HepG2 (cell line): ENCODE measurements around the gene CTSV. TPM values are rescaled to one million over a fixed set of nuclear protein-coding genes. Genes with fewer than 3 reads are reported as not detected.

Source experiments
- ATAC-seq: fragments of 200-7000 bp; cut with Tn5 transposase; 3 replicates; pipeline ENCODE4 v1.9.1; 2020; ENCODE audit warnings: mild to moderate bottlenecking, moderate library complexity
- Bru-seq: library from RNA; stranded (reverse); fragments of 400-500 nt; gene quantifications from one replicate; lab custom pipeline; 2021; lab: Mats Ljungman, UMichigan
- BruChase-seq, 2 experiments: library from RNA; stranded (reverse); fragments of 400-500 nt; gene quantifications; one replicate each; lab custom pipeline; 2021; lab: Mats Ljungman, UMichigan
- BruUV-seq: library from RNA; stranded (reverse); fragments of 400-500 nt; replicated peaks from 2 replicates; lab custom pipeline; 2021; lab: Mats Ljungman, UMichigan
- CTCF ChIA-PET: fragments of 300-600 bp; formaldehyde crosslinking; extraction: SDS; loops from one replicate; lab custom pipeline; 2021; ENCODE audit warnings: low total read pairs, inconsistent platforms, low intra/inter-chr PET ratio; lab: Yijun Ruan, JAX
- POLR2A ChIA-PET: fragments of 350-600 bp; sonication (Branson Sonifier 250); formaldehyde crosslinking; loops from one replicate; lab custom pipeline; 2020; ENCODE audit warnings: antibody characterized with exemption, inconsistent platforms; lab: Yijun Ruan, JAX
- DNase-seq: peaks from one replicate; pipeline ENCODE4 v3.0.0-alpha.2; 2015; ENCODE audit warnings: low spot score
- FAIRE-seq: peaks from 3 replicates; lab custom pipeline; 2011; peaks lifted over from hg19 to GRCh38; lab: Jason Lieb, UNC
- H2AFZ ChIP-seq: one replicate; pipeline ENCODE4 v1.6.1; 2011; ENCODE audit warnings: low read length, inconsistent platforms
- H3K27ac ChIP-seq: fragments of 300-600 bp; 3 replicates; pipeline ENCODE4 v1.8.0; 2011; ENCODE audit warnings: mixed run types, mild to moderate bottlenecking, mixed read lengths, low read length, inconsistent platforms; ENCODE audit not compliant: insufficient read depth; ENCODE audit errors: extremely low read length
- H3K27me3 ChIP-seq, 2 experiments: fragments of 200-600 bp in 1 of 2; 2 replicates in 1 of 2; 3 replicates in 1 of 2; pipeline versions ENCODE4 v1.6.0 to v1.8.0; 2011; ENCODE audit warnings: low read length in 2 of 2, mild to moderate bottlenecking in 2 of 2, moderate library complexity in 2 of 2, inconsistent platforms in 1 of 2; ENCODE audit not compliant: insufficient read depth in 2 of 2, control insufficient read depth in 1 of 2
- H3K36me3 ChIP-seq, 2 experiments: fragments of 200-600 bp in 1 of 2; replicated peaks in 1 of 2; 2 replicates in 1 of 2; 3 replicates in 1 of 2; pipeline versions ENCODE4 v1.5.1 to v1.8.0; 2011; ENCODE audit warnings: low read length in 2 of 2, inconsistent platforms in 1 of 2; ENCODE audit not compliant: insufficient read depth in 2 of 2, control insufficient read depth in 1 of 2
- H3K4me1 ChIP-seq: 2 replicates; pipeline ENCODE4 v1.5.1; 2012; ENCODE audit warnings: low read length, inconsistent platforms; ENCODE audit not compliant: insufficient read depth
- H3K4me2 ChIP-seq: 2 replicates; pipeline ENCODE4 v1.6.0; 2011; ENCODE audit warnings: low read depth, low read length, inconsistent platforms
- H3K4me3 ChIP-seq, 3 experiments: fragments of 200-600 bp in 1 of 3; sonication (generic), shearing (Covaris generic) in 1 of 3; replicated peaks in 1 of 3; 2 replicates each; pipeline ENCODE4 v1.5.1; 2011 to 2016; ENCODE audit warnings: low read length in 3 of 3, inconsistent platforms in 2 of 3, low read depth in 2 of 3, mild to moderate bottlenecking in 2 of 3, control low read depth in 1 of 3, mixed read lengths in 1 of 3; ENCODE audit not compliant: insufficient read depth in 1 of 3
- H3K79me2 ChIP-seq: one replicate; pipeline ENCODE4 v1.6.1; 2011; ENCODE audit warnings: low read length, inconsistent platforms; ENCODE audit not compliant: insufficient read depth
- H3K9ac ChIP-seq: 2 replicates; pipeline ENCODE4 v1.6.0; 2011; ENCODE audit warnings: mild to moderate bottlenecking, low read depth, low read length, inconsistent platforms; ENCODE audit not compliant: insufficient read depth
- H3K9me3 ChIP-seq: 2 replicates; pipeline ENCODE4 v1.5.1; 2012; ENCODE audit warnings: mild to moderate bottlenecking, low read length
- H4K20me1 ChIP-seq: 2 replicates; pipeline ENCODE4 v1.6.0; 2011; ENCODE audit warnings: inconsistent platforms, mild to moderate bottlenecking, low read length, moderate library complexity; ENCODE audit not compliant: insufficient read depth
- CREB1 ChIP-seq, 2 experiments: fragments of 450-650 bp in 1 of 2; IDR thresholded peaks; 2 replicates each; pipeline ENCODE4 v1.6.1; 2016 to 2017; ENCODE audit warnings: control low read depth in 1 of 2, mild to moderate bottlenecking in 1 of 2, missing compliant biosample characterization in 1 of 2, missing genetic modification characterization in 1 of 2
- KLF9 ChIP-seq: IDR thresholded peaks from 2 replicates; pipeline ENCODE4 v1.6.1; 2016; ENCODE audit warnings: low read depth
- MAZ ChIP-seq, 2 experiments: sonication (generic) in 1 of 2; formaldehyde crosslinking in 1 of 2; IDR thresholded peaks; 2 replicates each; pipeline versions ENCODE4 v1.5.0 to v1.6.1; 2012 to 2020; ENCODE audit warnings: low read depth in 2 of 2, mild to moderate bottlenecking in 2 of 2, borderline replicate concordance in 1 of 2, improper control_type of control experiment in 1 of 2, low read length in 1 of 2, missing genetic modification reagents in 1 of 2, moderate library complexity in 1 of 2
- MYC ChIP-seq: sonication (generic); formaldehyde crosslinking; IDR thresholded peaks from 2 replicates; pipeline ENCODE4 v1.9.0; 2021; ENCODE audit warnings: missing genetic modification reagents, borderline replicate concordance
- NR2F2 ChIP-seq: IDR thresholded peaks from 2 replicates; pipeline ENCODE4 v1.6.1; 2012; ENCODE audit warnings: low read depth, inconsistent platforms, borderline replicate concordance
- SSRP1 ChIP-seq: IDR thresholded peaks from 2 replicates; pipeline ENCODE4 v1.6.1; 2016; ENCODE audit warnings: control low read depth
- TEAD3 ChIP-seq: optimal IDR thresholded peaks from 2 replicates; pipeline ENCODE3; 2016; ENCODE audit warnings: borderline replicate concordance
- ZNF143 ChIP-seq: sonication (generic); formaldehyde crosslinking; IDR thresholded peaks from 2 replicates; pipeline ENCODE4 v1.4.0; 2020; ENCODE audit warnings: missing genetic modification reagents
- ZNF451 ChIP-seq: sonication (generic); formaldehyde crosslinking; IDR thresholded peaks from 2 replicates; pipeline ENCODE4 v1.5.0; 2020; ENCODE audit warnings: mild to moderate bottlenecking, missing genetic modification reagents
- ZNF839 ChIP-seq: sonication (generic); formaldehyde crosslinking; IDR thresholded peaks from 2 replicates; pipeline ENCODE4 v1.4.0; 2020; ENCODE audit warnings: missing genetic modification reagents, mild to moderate bottlenecking, borderline replicate concordance
- ZSCAN31 ChIP-seq: sonication (generic); formaldehyde crosslinking; IDR thresholded peaks from 2 replicates; pipeline ENCODE4 v1.5.0; 2020; ENCODE audit warnings: low read depth, mild to moderate bottlenecking, missing genetic modification reagents
- WGBS: methylation state at CpG from one replicate; pipeline ENCODE4 v1.1.6; 2017; ENCODE audit warnings: low lambda C conversion rate; 5-methylcytosine and 5-hydroxymethylcytosine counted together
- in situ Hi-C: cut with HindIII; loops from 2 replicates; pipeline ENCODE4 v1.10.0; 2017; ENCODE audit warnings: low pct_unique_long_range_greater_than_20kb; ENCODE audit not compliant: extremely low pct_ligation_motif_present
- intact Hi-C: fragments of 100-400 bp; cut with micrococcal nuclease; formaldehyde crosslinking; loops from one replicate; pipeline ENCODE4 v1.10.0; 2022; ENCODE audit not compliant: unreplicated experiment
- long read RNA-seq, 2 experiments: library from RNA in 1 of 2; library from polyadenylated mRNA in 1 of 2; stranded (forward) in 1 of 2; unstranded in 1 of 2; transcript quantifications; one replicate each; pipeline ENCODE4 v2.0.0, GENCODE V29; 2019 to 2022
- polyA minus RNA-seq, 3 experiments: library from RNA; depleted of rRNA, polyadenylated mRNA; stranded (reverse); fragments of >200 nt; gene quantifications; 2 replicates each; pipeline ENCODE4 v1.2.3, GENCODE V29; 2011; ENCODE audit warnings: low replicate concordance in 1 of 3
- polyA plus RNA-seq, 8 experiments: library from polyadenylated mRNA; depleted of rRNA in 3 of 8; stranded (reverse) in 7 of 8; unstranded in 1 of 8; fragments of >200 nt; fragmentation: Illumina TruSeq in 4 of 8; extraction: Trizol in 4 of 8; gene quantifications; 2 replicates each; pipeline versions ENCODE4 v1.2.1 to v1.2.3, GENCODE V29; 2011 to 2016; ENCODE audit warnings: low read depth in 4 of 8, missing spikeins in 1 of 8, mixed read lengths in 1 of 8; ENCODE audit not compliant: insufficient read depth in 1 of 8
- total RNA-seq, 5 experiments: library from RNA; depleted of rRNA; stranded (reverse); fragments of >200 nt; fragmentation: Illumina TruSeq; extraction: Trizol; gene quantifications; 2 replicates each; pipeline ENCODE4 v1.2.3, GENCODE V29; 2016; ENCODE audit warnings: low read depth in 1 of 5
- TF ChIP-seq, protein P1 (sequence below): sonication (generic); formaldehyde crosslinking; IDR thresholded peaks from 2 replicates; pipeline ENCODE4 v1.8.0; 2022; ENCODE audit warnings: missing genetic modification reagents, low read depth, mild to moderate bottlenecking, borderline replicate concordance
- TF ChIP-seq, protein P2 (sequence below): sonication (generic); formaldehyde crosslinking; IDR thresholded peaks from 2 replicates; pipeline ENCODE4 v1.4.0; 2020; ENCODE audit warnings: missing genetic modification reagents, borderline replicate concordance

The CTSV gene
- 6.0 and 12.6 TPM in 2 replicates for total RNA-seq (2016; rRNA removed; fragmentation: Illumina TruSeq; extraction: Trizol)
- 0.40 and 0.53 TPM in 2 replicates for total RNA-seq (2016; cell fraction: cytosol; rRNA removed; fragmentation: Illumina TruSeq; extraction: Trizol; ENCODE audit: low read depth)
- total RNA-seq (2016; cell fraction: insoluble cytoplasmic fraction; rRNA removed; fragmentation: Illumina TruSeq; extraction: Trizol), result 6.6 and 11.8 TPM in 2 replicates
- 0.93 TPM in 2 replicates for total RNA-seq (2016; cell fraction: membrane; rRNA removed; fragmentation: Illumina TruSeq; extraction: Trizol)
- total RNA-seq (2016; cell fraction: nucleus; rRNA removed; fragmentation: Illumina TruSeq; extraction: Trizol), result 8.5 and 12.1 TPM in 2 replicates
- polyA plus RNA-seq (2011; rRNA removed), result 8.4 and 10.6 TPM in 2 replicates
- 8.2 and 8.3 TPM in 2 replicates for polyA plus RNA-seq (2011; cell fraction: cytosol; rRNA removed)
- 2.3 and 2.5 TPM in 2 replicates for polyA plus RNA-seq (2011; cell fraction: nucleus; rRNA removed)
- 5.7 and 9.4 TPM in 2 replicates for polyA plus RNA-seq (2012)
- 0.69 and 0.97 TPM in 2 replicates for polyA plus RNA-seq (2016; cell fraction: cytosol; fragmentation: Illumina TruSeq; extraction: Trizol; ENCODE audit: low read depth)
- 6.0 and 6.1 TPM in 2 replicates for polyA plus RNA-seq (2016; cell fraction: insoluble cytoplasmic fraction; fragmentation: Illumina TruSeq; extraction: Trizol; ENCODE audit: low read depth)
- polyA plus RNA-seq (2016; cell fraction: membrane; fragmentation: Illumina TruSeq; extraction: Trizol; ENCODE audit: low read depth), result 0.70 and 1.0 TPM in 2 replicates
- polyA plus RNA-seq (2016; cell fraction: nucleus; fragmentation: Illumina TruSeq; extraction: Trizol; ENCODE audit: insufficient read depth, low read depth), result 15.3 and 18.0 TPM in 2 replicates
- polyA minus RNA-seq (2011; rRNA and poly(A)+ RNA removed; ENCODE audit: low replicate concordance), result 0.56 and 3.1 TPM in 2 replicates
- polyA minus RNA-seq (2011; cell fraction: cytosol; rRNA and poly(A)+ RNA removed), result 1.2 and 2.9 TPM in 2 replicates
- 1.2 and 1.4 TPM in 2 replicates for polyA minus RNA-seq (2011; cell fraction: nucleus; rRNA and poly(A)+ RNA removed)
- Bru-seq, nascent RNA, result percentile 32 among the genes with signal in this experiment
- percentile 29 among the genes with signal in this experiment for BruChase-seq, experiment 1, labeled RNA remaining after a 6-hour chase
- percentile 32 among the genes with signal in this experiment for BruChase-seq, experiment 2, labeled RNA remaining after a 2-hour chase
- long read RNA-seq, experiment 1, transcript CTSV-201 (8 exons, 1,546 nt), result major isoform, 10 of 13 reads
- long read RNA-seq, experiment 1, partial matches to known transcripts, result 2 of 13 reads
- long read RNA-seq, experiment 1, other reads (novel, unspliced or antisense), result 1 of 13 reads
- long read RNA-seq, experiment 2, transcript CTSV-201 (8 exons, 1,546 nt), result major isoform, 6 of 8 reads
- long read RNA-seq, experiment 2, partial matches to known transcripts, result 1 of 8 reads
- long read RNA-seq, experiment 2, other reads (novel, unspliced or antisense), result 1 of 8 reads

DNA sequence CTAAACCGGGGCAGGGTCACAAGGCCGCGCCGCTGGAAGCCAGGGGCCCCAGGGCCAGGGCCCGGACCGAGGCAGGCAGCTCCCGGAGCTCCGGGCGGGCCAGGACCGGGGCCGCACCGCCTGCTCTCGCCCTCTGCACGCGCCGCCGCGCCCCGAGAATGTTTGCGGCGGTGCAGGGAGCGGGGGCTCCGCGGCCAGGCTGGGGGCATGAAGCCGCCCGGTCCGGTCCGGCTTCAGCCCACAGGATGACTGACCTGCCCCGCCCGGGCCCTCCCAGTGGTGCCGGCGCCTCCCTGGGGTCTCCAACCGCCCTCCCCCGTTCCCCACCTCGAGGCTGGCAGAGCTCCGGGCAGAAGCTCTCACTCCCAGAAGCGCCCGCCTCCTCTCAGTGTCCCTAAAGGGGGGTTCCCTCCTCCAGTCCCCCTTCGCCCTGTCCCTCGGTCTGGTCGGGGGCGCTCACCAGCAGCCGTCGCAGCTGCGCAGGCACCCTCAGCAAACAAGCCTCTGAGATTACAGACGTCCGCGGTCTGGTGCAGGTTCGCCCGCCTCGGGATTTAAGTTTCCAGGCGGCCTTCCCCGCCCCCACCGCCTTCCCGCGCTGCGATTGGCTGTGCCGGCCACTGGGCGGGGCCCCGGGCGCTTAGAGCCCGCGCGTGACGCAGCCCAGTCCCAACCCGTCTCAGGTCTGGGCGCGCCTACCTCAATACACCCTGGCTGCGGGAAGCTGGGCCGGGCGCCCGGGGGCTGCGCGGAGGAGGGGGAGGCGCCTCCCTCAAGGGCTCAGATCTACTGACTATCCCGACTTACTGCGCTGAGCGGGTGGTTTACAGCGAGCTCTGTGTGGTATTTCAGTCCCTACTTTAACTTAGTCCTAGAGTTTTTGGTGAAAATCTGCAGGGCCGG is at the start of gene CTSV:
Gene CTSV (minus strand): TSS at position 532 of the 903 bp plus-strand sequence. CDS start 1,099 bp downstream, outside the sequence.
- no peak within 1 kb of the TSS for H3K27ac ChIP-seq
- intact Hi-C loops, result no loop called here
- ATAC-seq, result peak; percentile 99
- peak within 1 kb of the TSS; percentile 84 for H2AFZ ChIP-seq
- ChIA-PET POLR2A (interaction anchor here (1.0 kb wide), 1 partner anchor 200 kb away, joined by 3 read pairs; no protein-coding TSS in a partner anchor), CTCF (no interaction called here)
- H3K27me3 ChIP-seq, result no peaks in the 10 kb centered on the region; a peak in 1 of 5 replicates
- H4K20me1 ChIP-seq, result no peaks in the 10 kb centered on the region
- BruUV-seq, result no TSS peak
- no peak for FAIRE-seq
- peaks cover 10% of the 10 kb centered on the region for H3K4me1 ChIP-seq
- H3K4me3 ChIP-seq, result peak within 1 kb of the TSS; percentile 69 to 78 (median 77)
- WGBS, result 42% methylated on average over 27 of the region's 80 CpGs
- H3K36me3 ChIP-seq, result no peaks in the 10 kb centered on the region
- H3K9me3 ChIP-seq, result no peaks in the 10 kb centered on the region
- peak within 1 kb of the TSS; percentile 96 for H3K4me2 ChIP-seq
- DNase-seq, result peak; percentile 71
- H3K9ac ChIP-seq, result peak within 1 kb of the TSS; percentile 63
- in situ Hi-C loops, result no loop called here
- no peaks in the 10 kb centered on the region for H3K79me2 ChIP-seq
- TF ChIP-seq MAZ (IDR thresholded peaks at IDR 0.05; ENCODE audit: borderline replicate concordance, low read depth, low read length) (peak; percentile 38; the same call in 1 of the 2 replicates), MAZ (CRISPR knock-in tag; IDR thresholded peaks at IDR 0.05; ENCODE audit: low read depth) (no peak), MYC (CRISPR knock-in tag) (no peak), TEAD3 (CRISPR knock-in tag) (no peak), CREB1 (IDR thresholded peaks at IDR 0.05) (no peak; the same call in 1 of the 2 replicates), CREB1 (CRISPR knock-in tag; IDR thresholded peaks at IDR 0.05) (0 out of 2 replicates have a peak, but pooled peaks have one; percentile 23), ZNF451 (CRISPR knock-in tag) (no peak), NR2F2 (no peak), ZNF143 (CRISPR knock-in tag) (no peak), KLF9 (CRISPR knock-in tag) (no peak), ZNF839 (0 out of 2 replicates have a peak, but pooled peaks have one; percentile 25), ZSCAN31 (no peak), SSRP1 (CRISPR knock-in tag) (no peak)
- TF ChIP-seq, protein P1, sequence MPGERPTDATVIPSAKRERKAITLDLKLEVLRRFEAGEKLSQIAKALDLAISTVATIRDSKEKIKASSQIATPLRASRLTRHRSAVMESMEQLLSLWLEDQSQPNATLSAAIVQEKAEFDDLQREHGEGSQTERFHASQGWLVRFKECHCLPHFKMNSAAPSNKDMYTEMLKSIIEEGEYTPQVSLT, result no peak
- TF ChIP-seq, protein P2, sequence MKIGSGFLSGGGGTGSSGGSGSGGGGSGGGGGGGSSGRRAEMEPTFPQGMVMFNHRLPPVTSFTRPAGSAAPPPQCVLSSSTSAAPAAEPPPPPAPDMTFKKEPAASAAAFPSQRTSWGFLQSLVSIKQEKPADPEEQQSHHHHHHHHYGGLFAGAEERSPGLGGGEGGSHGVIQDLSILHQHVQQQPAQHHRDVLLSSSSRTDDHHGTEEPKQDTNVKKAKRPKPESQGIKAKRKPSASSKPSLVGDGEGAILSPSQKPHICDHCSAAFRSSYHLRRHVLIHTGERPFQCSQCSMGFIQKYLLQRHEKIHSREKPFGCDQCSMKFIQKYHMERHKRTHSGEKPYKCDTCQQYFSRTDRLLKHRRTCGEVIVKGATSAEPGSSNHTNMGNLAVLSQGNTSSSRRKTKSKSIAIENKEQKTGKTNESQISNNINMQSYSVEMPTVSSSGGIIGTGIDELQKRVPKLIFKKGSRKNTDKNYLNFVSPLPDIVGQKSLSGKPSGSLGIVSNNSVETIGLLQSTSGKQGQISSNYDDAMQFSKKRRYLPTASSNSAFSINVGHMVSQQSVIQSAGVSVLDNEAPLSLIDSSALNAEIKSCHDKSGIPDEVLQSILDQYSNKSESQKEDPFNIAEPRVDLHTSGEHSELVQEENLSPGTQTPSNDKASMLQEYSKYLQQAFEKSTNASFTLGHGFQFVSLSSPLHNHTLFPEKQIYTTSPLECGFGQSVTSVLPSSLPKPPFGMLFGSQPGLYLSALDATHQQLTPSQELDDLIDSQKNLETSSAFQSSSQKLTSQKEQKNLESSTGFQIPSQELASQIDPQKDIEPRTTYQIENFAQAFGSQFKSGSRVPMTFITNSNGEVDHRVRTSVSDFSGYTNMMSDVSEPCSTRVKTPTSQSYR (CRISPR knock-in tag), result peak; percentile 65; the same call in 1 of the 2 replicates
